M059J (cell line): ENCODE data around the gene RAB11FIP3. TPM values are rescaled to one million over a fixed set of nuclear protein-coding genes. Genes with fewer than 3 reads are reported as not detected.
"Not testable (repeated sequence)": the region's sequence is repeated elsewhere in the genome, so short reads cannot be mapped to it uniquely, and the experiment has no call there.

Experiments
- DNase-seq: peaks from one replicate; pipeline ENCODE4 v3.0.0-alpha.2; 2012; ENCODE audit warnings: low read depth
- total RNA-seq: library from RNA; depleted of rRNA; stranded (reverse); fragments of >200 nt; shearing (Covaris generic); gene quantifications from 2 replicates; pipeline ENCODE4 v1.2.3, GENCODE V29; 2014; rRNA removed

Gene RAB11FIP3, protein sequence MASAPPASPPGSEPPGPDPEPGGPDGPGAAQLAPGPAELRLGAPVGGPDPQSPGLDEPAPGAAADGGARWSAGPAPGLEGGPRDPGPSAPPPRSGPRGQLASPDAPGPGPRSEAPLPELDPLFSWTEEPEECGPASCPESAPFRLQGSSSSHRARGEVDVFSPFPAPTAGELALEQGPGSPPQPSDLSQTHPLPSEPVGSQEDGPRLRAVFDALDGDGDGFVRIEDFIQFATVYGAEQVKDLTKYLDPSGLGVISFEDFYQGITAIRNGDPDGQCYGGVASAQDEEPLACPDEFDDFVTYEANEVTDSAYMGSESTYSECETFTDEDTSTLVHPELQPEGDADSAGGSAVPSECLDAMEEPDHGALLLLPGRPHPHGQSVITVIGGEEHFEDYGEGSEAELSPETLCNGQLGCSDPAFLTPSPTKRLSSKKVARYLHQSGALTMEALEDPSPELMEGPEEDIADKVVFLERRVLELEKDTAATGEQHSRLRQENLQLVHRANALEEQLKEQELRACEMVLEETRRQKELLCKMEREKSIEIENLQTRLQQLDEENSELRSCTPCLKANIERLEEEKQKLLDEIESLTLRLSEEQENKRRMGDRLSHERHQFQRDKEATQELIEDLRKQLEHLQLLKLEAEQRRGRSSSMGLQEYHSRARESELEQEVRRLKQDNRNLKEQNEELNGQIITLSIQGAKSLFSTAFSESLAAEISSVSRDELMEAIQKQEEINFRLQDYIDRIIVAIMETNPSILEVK
- 14.0 and 21.1 TPM in 2 replicates for total RNA-seq

DNA sequence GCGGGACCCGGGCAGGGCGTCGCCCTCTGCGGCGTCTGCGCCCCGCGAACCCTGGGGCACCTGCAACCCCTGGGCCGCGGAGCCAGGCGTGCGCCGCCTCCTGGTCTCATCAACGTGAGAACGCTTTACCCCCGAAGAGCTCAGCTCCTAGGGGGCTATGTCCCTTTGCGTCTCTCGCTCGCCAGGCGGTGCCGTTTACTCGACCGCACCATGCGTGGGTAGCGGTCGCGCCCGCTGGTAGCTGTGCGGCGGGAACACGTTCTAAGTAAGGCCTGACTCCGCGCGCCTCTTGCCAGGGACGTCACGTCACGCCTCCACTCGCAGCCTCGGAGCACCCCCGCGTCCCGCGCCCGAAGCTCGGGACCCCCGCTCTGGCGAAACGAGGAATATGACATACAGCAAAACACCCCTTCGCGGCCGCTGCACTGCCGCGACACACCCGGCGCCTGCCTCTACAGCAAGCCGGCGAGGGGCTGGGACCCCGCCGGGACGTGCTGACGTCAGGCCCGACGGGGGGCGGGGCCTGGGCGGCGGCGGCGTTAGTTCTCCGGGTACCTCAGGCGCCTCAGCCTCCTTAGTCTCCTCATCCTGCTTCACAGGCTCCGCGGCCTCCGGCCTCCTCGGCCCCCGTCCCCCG is at the start of gene RAB11FIP3:
Gene RAB11FIP3 (plus strand): TSS at position 568 of the 637 bp plus-strand sequence. CDS start 358 bp downstream, outside the sequence.
- peak; percentile 74 for DNase-seq

DNA sequence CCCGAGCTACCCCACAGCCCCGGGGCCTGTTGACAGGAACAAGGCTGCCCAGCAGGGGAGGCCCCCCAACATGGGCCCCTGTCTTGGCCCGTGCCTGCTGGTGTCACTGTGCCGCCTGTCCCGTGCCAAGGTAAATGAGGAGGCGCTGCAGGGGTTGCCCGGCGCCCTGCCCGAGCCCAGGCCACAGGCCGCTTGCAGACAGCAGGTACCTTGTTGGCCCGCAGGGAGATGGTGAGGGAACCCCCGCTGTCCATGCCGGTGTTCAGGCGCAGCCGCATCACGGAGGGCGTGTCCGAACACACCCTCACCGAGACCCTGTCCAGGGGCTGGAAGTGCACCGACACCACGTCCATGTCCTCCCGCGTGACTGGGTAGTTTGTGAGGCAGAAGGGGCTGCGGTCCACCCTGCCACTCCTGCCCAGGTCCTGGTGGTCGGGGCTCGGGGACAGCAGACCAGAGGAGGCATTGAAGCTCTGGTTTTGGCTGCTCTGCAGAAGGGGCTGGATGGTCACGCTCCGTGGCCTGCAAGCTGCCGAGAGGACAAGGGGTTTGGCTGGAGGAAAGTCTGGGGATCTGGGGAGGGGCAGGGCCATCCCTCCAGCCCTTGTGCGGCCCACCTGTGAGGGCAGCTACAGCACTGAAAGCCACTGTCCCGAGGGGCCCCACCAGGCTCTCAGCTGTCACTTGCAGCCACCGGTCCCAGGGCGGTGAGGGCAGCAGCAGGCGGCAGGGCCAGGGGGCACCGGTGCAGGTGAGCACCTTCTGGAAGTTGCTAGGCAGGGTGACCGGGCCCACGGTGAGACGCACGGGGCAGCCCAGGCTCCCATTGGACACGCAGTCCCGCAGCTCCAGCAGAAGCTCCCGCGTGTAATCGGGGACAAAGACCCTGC is 49.3 kb upstream of the RAB11FIP3 start:
- DNase-seq, result no peak

DNA sequence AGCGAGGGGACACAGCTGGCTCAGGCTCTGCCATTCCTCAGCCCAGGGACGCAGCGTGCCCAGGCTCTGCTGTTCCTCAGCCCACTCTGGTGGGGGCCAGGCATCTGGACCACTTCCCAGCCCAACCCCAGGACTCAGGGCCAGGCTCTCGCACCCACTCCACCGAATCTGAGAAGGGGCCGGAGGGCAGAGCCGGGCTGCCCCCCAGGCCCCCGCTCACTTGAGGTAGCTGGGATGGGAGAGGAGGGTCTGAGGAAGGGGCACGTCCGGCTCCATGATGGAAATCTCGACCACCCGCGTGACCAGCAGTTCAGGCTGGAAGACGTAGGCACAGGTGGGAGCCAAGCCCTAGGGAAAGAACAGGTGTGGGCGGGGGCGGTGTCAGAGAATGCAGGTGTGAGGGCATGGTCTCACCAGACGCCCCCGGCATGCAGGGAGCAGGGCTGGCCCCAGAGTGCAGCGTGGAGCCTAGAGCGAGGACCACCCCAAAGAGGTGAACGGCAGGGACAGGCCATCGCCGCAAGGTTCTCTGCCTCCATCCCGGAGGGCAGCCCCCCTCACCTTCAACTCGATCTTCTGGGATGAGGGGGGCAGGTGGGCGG is 48.5 kb upstream of the RAB11FIP3 start:
- no peak for DNase-seq

DNA sequence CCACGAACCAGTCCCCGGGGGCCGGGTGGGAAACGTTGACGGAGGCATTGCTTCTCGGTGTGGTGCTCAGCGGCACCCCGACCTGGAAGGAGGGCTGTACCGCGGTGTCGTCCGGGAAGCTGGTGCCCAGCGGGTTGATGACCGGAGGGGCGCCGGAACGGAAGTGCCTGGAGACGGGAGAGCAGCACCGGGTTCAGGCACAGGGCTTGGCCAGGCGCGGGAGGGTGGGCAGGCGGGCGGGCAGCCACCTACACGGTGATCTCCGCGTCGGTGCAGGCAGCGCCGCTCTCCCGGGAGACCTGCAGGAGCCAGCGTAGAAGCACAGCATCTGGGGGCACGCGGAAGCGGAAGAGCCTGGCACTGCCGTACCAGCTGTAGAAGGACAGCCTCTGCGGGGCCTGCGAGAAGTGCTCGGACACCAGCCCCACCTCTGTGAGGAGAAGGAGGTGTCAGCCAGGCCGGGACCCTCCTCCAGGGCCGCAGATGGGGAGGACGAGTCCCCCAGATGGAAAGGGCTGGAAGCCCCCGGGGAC is 48.0 kb upstream of the RAB11FIP3 start:
- DNase-seq, result no peak

DNA sequence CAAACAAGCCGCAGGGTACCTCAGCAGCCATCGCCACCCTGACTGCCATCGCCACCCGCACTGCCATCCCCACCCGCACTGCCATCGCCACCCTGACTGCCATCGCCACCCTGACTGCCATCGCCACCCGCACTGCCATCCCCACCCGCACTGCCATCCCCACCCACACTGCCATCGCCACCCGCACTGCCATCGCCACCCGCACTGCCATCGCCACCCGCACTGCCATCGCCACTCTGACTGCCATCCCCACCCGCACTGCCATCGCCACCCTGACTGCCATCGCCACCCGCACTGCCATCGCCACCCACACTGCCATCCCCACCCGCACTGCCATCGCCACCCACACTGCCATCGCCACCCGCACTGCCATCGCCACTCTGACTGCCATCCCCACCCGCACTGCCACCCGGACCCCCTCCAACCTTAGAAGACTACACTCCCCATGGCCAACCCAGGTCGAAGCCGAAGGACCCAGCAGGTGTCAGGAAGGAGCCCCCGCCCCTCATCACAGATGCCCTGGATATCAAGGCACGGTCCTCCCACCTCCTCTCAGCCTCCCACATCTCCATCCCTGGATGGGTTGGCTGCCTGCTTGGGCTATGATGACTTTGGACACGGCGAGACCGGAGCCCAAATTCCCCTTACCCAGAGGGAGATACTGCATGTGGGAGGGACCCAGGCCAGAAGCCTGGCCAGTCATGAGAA is 47.2 kb upstream of the RAB11FIP3 start:
- not testable (repeated sequence) for DNase-seq

DNA sequence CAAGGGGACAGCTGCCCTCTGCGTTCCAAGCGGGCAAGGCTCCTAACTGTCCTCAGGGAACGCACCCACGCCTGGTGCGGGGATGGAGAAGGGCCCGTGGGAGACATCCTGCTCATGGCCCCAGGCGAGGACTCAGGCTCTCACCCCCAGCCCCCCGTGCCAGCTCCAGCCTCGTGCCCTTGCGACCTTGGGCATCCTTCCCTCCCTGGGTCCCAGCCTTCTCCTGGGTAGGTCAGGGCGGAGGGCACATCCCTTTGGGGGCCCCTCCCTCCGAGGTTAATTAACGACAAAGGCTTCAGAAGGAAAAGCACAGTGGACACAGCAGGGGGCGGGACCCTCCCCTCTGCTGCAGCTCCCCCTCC is 46.6 kb upstream of the RAB11FIP3 start:
- DNase-seq, result no peak

DNA sequence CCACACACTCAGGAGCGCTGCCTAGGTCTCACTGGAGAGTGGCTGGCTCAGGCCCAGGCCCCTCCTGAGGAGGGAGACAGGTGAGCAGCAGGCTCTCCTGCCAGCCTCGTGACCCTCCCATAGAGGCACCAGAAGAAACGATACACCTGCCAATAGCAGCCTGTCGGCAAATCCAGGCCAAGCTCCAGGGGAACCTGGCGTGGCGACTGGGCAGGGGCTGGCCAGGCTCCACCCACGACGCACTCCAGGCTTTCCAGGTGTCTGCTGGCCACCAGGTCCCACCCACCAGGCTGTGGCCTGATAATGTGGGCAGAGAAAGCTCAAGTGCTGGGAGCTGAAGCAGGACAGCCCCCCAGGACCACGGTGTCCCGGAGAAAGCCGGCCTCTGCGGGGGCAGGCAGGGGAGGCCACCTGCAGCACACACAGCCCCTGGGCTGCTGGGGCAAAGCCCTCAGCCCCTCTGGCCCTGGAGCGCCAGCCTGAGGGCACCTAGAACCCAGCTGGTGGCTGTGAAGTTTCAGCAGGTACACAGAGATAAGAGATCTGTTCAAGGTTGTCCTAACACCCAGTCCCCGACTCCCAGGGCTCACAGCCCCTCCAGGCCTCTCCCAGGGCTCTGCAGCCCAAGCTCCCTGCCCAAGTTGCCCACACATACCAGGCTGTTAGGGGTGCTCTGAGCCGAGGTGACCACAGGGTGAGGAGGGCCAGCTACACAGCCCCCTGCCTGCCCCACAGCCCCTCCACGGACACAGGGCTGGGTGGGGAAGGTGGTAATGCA is 46.1 kb upstream of the RAB11FIP3 start:
- DNase-seq, result no peak

DNA sequence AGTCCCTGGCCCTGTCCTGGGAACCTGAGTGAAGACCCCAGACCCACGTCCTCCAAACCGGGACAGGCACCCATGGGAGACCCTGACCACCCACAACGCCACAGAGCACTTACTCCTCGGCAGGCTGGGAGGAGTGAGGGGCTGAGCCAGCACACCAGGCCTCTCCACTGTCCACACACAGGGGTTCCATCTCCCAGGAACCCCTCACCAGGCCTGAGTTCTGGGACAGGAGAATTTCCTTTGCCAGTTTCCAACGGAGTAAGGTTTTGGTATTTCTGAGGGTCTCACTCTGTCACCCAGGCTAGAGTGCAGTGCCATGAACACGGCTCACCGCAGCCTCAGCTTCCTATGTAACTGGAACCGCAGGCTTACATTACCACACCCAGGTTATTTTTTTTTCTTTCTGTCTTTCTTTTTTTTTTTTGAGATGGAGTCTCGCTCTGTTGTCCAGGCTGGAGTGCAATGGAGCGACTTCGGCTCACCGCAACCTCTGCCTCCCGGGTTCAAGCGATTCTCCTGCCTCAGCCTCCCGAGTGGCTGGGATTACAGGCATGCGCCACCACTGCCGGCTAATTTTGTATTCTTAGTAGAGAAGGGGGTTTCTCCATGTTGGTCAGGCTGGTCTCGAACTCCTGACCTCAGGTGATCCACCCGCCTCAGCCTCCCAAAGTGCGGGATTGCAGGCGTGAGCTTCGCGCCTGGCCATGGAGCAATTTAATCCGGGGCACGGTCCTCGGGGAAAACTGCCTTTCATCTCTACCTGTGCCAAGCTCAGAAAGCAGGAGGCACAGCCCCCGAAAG is 45.3 kb upstream of the RAB11FIP3 start:
- no peak for DNase-seq

DNA sequence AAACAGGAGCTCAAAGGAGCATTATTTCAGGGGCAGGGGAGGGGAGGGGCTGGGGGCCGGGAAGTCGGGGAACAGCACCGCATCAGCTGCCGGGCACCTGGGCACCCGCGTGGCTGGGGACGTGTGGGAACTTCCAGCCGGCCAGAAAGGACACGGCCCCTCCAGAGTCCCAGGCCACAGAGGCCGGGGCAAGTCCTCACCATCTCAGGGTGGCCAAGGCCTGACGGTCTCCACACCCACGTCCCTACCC is 44.8 kb upstream of the RAB11FIP3 start:
- no peak for DNase-seq

DNA sequence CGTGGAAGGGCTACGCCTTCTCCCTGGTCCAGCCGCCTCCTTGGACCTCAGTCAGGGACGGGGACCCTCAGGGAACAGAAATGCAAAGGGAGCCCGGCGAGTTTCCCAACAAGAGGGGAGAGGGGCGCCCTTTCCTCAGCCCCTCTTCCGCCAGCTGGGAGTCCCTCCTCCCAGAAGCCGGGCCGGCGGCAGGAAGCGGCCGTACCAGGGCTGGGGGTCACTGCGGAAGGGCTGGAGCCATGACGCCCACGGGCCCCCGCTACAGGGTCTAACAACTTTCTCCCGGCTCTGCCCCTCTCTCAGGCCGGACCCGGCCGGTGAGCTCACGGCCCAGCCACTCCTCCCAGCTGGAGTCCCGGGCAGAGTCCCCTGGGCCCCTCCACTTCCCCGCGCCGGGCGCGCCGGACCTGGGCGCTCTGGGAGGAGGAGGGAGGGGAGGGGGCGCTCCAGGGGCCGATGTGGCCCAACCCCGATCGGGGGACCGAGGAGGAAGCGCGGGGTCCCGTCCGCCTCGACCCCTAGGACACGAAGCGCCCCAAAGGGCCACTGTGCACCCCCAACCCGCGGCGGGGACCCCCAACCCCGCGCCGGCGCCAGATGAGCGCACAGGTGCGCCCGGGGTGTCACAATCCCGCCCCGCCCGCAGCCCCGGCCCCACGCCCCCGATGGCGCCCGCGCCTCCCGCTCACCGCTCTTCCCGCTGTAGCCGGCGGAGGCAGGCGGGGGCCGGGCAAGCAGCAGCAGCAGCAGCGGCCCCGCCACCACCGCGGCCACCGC is 44.2 kb upstream of the RAB11FIP3 start:
- no peak for DNase-seq

DNA sequence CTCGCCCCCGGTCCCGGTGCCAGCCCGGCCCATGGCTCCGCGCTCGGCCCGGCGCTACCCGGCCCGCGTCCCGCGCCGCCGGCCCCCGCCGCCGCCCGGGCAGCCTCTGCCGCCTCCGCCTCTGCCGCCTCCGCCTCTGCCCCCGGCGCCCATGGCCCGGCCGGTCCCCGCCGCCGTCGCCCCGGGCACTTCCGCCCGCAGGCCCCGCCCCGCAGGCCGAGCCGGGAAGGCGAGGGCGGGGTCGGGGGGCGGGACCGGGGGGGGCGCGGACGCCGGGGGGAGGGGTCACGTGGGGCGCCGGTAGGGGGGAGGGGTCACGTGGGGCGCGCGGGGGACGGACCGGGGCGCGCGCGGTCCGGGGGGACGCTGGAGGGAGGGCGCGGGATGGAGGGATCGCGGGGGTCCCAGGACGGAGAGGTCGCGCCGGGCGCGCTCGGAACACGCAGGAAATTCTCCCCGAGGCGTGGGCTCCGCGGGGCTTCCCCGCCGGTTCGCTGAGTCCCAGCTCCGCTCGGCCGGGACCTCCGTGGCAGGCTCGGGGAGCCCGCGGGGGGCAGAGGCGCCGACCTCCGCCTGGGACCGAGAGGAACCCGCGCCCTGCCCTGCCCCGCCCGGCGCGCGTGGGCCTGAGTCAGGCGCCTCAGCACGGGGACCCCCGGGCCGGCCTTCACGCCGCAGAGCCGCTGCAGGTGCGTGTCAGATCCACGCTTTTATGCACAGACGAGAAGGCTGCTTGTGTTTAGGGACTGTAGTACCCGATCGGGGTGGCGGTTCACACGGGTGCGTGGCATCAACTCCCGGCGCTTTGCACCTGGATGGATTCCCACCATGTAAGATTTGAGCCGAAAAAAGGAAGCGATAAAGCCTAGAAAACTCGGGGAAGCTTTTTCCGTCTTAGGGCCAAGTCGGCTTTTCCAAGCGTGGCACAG is 43.4 kb upstream of the RAB11FIP3 start, which contains the start of gene PGAP6:
Gene PGAP6 (minus strand): TSS at position 190 of the 929 bp plus-strand sequence. CDS start 157 bp downstream, at position 33.
- peak; percentile 34 for DNase-seq

DNA sequence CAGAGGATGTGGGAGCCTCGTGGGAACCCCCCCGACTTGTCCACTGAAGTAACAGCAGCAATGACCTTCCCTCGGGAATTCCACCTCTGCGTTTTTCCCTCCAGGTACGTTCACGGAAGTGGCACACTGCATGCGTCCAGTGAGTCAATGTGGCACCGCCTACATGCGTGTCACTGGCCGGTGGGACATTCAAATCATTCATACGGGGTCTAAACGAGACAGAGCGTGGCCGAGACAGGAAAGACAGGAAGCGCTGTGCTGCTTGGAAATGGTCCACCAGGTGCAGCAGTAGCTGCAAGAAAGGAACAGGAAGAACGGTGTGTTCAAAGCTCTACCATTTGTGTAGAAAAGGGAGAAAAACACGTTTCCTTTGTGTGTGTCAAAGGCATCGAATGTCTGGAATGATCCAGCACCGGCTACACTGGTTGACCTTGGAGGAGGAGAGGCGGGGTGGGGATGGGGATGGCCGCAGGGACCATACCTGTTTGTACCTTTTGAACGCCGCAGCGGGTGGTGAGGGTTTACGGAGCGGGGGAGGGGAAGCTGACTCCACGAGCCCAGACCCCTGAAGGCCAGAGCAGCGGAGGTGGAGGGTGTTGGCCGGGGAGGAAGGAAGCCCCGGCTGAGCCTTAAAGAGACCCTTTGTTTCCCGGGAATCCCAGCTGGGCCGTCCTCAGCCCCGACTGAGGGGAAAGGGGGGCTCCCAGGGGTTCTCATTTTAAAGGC is 42.0 kb upstream of the RAB11FIP3 start:
- DNase-seq, result no peak

DNA sequence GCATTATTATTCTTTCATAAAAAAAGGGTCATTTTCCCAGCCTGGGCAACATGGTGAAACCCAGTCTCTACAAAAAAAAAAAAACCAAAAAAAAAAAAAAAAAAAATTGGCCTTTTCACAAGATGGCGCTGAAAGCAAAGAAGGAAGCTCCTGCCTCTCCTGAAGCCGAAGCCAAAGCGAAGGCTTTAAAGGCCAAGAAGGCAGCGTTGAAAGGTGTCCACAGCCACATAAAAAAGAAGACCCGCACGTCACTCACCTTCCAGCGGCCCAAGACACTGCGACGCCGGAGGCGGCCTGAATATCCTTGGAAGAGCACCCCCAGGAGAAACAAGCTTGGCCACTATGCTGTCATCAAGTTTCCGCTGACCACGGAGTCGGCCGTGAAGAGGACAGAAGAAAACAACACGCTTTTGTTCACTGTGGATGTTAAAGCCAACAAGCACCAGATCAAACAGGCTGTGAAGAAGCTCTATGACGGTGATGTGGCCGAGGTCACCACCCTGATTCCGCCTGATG is 38.8 kb upstream of the RAB11FIP3 start:
- DNase-seq, result peak; percentile 34

DNA sequence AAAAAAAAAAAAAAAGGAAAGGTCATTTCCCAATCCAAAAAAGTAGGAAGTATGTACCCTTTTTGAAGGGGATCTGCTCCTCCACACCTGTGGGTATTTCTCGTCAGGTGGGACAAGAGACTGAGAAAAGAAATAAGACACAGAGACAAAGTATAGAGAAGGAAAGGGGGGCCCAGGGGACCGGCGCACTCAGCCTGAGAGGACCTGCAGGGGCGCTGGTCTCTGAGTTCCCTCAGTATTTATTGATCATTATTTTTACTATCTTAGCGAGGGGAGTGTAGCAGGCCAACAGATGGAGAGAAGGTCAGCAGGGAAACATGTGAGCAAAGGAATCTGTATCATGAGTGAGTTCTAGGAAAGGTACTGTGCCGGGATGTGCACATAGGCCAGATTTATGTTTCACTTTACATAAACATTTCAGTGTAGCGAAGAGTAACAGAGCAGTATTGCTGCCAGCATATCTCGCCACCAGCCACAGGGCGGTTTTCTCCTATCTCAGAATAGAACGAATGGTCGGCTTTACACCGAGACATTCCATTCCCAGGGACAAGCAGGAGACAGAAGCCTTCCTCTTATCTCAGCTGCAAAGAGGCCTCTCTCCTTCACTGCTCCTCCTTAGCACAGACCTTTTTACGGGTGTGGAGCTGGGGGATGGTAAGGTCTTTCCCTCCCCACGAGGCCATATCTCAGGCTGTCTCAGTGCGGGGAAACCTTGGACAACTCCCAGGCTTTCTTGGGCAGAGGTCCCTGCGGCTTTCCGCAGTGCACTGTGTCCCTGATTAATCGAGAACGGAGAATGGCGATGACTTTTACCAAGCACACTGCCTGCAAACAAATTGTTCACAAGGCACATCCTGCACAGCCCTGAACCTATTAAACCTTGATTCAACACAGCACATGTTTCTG is 37.4 kb upstream of the RAB11FIP3 start:
- not testable (repeated sequence) for DNase-seq

DNA sequence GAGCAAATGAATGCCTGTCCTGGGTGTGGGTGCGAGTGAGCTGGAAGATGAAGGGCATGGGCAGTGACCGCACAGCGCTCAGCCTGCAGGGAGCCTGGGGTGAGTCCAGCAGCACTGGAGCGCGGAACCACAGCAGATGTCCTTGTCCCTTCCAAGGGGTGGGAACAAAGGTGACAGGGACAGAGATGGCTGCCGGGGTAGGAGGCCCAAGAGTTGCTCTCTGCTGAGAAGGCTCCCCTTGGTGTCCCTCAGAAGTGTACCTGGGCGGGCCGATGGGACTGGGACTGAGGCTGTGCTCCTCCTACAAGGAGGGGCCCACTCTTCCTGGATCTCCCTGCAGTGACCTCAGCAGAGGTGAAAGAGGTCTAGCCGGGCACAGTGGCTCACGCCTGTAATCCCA is 36.1 kb upstream of the RAB11FIP3 start:
- DNase-seq, result no peak
